ENCODE data around the gene SNAI3. TPM values are rescaled to one million over a fixed set of nuclear protein-coding genes. Genes with fewer than 3 reads are reported as not detected.

The SNAI3 gene
- total RNA-seq, 1 donor from 2014 or later: not detected

GRCh38 chr16:88725609-88726407 is 39.5 kb upstream of the SNAI3 start:
- DNase-seq (ENCODE audit: extremely low spot score in 2 of 2): no peak
- TF ChIP-seq CTCF (IDR thresholded peaks at IDR 0.05): no peak
- TF ChIP-seq POLR2A (IDR thresholded peaks at IDR 0.05): no peak
- TF ChIP-seq POLR2AphosphoS5 (IDR thresholded peaks at IDR 0.05; ENCODE audit: insufficient read depth in 1 of 2, low read depth in 1 of 2): no peak
- Histone ChIP-seq H3K9me3 (no peaks in the 10 kb centered on the region), H3K27ac (no peak overlapping the region), H3K4me1 (no peaks in the 10 kb centered on the region), H3K4me3 (no peak overlapping the region), H3K36me3 (peaks cover 0 to 73% of the 10 kb centered on the region in 2 donors), H3K27me3 (no peaks in the 10 kb centered on the region)
- intact Hi-C loops (cut with DNase I): no loop called here

- Histone ChIP-seq H3K9me3 (no peaks in the 10 kb centered on the region), H3K4me1 (no peaks in the 10 kb centered on the region), H3K4me3 (no peak overlapping the region), H3K36me3 (peaks cover 0 to 74% of the 10 kb centered on the region in 2 donors), H3K27ac (no peak overlapping the region), H3K27me3 (no peaks in the 10 kb centered on the region)
- DNase-seq (ENCODE audit: extremely low spot score in 2 of 2): no peak
- no peak for TF ChIP-seq POLR2A (IDR thresholded peaks at IDR 0.05)
- no peak for TF ChIP-seq CTCF (IDR thresholded peaks at IDR 0.05)
- no peak for TF ChIP-seq POLR2AphosphoS5 (IDR thresholded peaks at IDR 0.05; ENCODE audit: insufficient read depth in 1 of 2, low read depth in 1 of 2)
- intact Hi-C loops (cut with DNase I): no loop called here
Measured at GRCh38 chr16:88724855-88725555, 38.7 kb upstream of the SNAI3 start.

DNA sequence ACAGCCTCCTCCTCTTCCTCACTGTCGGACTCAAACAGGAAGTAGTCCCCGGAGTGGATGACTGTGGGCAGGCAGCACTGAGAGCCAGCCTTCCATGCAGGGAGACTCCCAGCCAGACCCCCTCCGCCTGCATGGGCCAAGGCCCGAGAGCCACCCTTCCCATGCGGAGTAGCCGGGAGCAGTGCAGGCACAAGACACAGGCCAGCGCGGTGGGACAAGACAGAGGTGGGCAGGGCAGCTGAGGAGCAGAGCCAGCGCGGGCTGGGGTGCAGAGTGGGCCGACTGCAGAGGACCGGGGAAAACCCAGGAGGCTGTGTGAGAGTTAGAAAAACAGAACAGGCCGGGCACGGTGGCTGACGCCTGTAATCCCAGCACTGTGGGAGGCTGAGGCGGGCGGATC is 37.6 kb upstream of the SNAI3 start:
- intact Hi-C loops (cut with DNase I): no loop called here
- H3K4me3 ChIP-seq: no peak overlapping the region
- H3K27ac ChIP-seq: no peak overlapping the region
- peaks cover 0 to 82% of the 10 kb centered on the region in 2 donors for H3K36me3 ChIP-seq
- no peaks in the 10 kb centered on the region for H3K27me3 ChIP-seq
- H3K9me3 ChIP-seq: no peaks in the 10 kb centered on the region
- H3K4me1 ChIP-seq: no peaks in the 10 kb centered on the region
- TF ChIP-seq CTCF (IDR thresholded peaks at IDR 0.05): no peak
- no peak for TF ChIP-seq POLR2A (IDR thresholded peaks at IDR 0.05)
- DNase-seq (ENCODE audit: extremely low spot score in 2 of 2): no peak

DNA sequence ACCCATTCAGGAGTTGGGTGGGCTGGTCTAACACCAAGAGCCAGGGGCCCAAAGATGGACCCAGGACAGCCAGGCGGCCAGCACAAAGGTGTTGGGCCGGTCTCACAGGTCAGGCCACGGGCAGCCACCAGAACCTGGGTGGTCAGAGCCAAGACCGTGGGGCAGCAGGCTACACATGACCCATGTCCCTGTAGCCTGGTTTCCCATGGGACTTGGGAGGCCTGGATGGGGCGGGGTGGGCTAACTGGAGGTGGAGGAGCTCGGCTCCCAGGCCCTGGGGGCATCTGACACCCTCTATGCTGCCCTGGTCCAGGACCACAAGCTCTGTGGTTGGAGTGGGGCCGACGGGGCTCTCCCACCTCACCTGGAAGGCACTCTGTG is 37.2 kb upstream of the SNAI3 start:
- no peak for DNase-seq (ENCODE audit: extremely low spot score in 2 of 2)
- TF ChIP-seq POLR2A (IDR thresholded peaks at IDR 0.05) (no peak), POLR2AphosphoS5 (IDR thresholded peaks at IDR 0.05; ENCODE audit: insufficient read depth in 1 of 2, low read depth in 1 of 2) (no peak), CTCF (IDR thresholded peaks at IDR 0.05) (no peak)
- Histone ChIP-seq H3K27ac (no peak overlapping the region), H3K4me1 (no peaks in the 10 kb centered on the region), H3K4me3 (no peak overlapping the region), H3K9me3 (no peaks in the 10 kb centered on the region), H3K36me3 (peaks cover 0 to 84% of the 10 kb centered on the region in 2 donors), H3K27me3 (no peaks in the 10 kb centered on the region)
- intact Hi-C loops (cut with DNase I): no loop called here
